ENCODE data around the gene PHLPP1.

GRCh38 chr18:62715759-62716615 is 646 bp downstream of the PHLPP1 start:
- TF ChIP-seq CTCF (conservative IDR thresholded peaks at IDR 0.05; ENCODE audit: low read length), result no peak
- TF ChIP-seq EZH2phosphoT487 (IDR thresholded peaks at IDR 0.05; ENCODE audit: borderline replicate concordance, low read depth, low read length), result no peak

All from OCI-LY7 (cell line).